NCI-H1694 treated with DMSO at 0.1 percent for 48 hours (cell line): ENCODE measurements around the gene SRRD.

Source experiments
- DNase-seq: peaks from one replicate; lab custom pipeline; 2025; lab: John Stamatoyannopoulos, UW

Gene SRRD

DNA sequence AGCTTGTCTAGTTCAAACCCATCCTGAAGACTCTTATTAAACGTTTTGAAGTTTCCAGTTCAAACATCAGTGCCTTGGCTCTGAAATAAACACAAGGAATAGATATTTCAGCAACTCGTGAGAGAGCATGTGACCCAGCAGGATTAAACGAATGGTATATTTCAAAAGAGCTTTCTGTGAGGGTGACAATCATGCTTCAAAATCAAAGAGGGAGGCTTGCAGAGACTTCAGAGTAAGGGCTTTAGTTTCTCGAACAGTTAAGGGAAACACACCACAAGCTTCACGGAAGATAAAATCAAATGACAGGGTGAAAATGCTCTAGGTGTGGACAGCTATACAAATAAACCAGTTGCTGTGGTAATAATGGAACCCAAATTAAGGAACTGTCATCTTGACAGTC, 1.5 kb upstream of the SRRD start:
- no peak for DNase-seq

DNA sequence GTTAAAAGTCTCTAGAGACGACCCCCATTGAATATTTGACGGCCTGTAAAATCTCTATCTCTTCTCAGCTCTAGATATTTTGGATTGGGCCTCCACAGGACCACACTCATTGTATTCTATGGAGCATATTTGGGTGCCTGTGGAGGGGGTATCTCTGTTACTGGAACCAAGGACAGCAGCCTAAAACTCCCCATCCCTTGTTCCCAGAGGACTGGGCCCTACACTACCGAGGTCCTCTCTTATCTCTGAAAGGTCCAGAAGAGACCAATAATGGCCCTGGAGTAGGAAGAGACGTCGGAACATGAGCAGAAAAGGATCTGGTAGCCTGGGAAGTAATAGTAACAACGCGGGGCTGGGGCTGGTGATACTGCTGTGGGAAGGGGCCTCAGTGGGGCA, 636 bp upstream of the SRRD start:
- no peak for DNase-seq

DNA sequence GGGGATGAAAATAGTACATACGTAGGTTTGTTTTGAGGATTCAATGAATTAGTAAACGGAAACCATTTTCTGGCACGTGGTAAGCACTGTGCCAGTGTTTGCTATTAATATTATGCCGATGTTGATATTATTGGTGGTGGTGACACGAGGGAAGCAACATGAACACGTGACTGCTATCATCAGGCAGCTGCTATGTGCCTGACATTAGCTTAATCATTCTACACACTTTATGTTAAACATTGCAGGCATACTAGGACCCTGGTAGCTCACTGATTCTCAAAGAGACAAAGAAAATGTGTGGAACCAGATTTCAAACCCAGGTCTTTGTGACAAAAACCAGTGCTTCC, 656 bp downstream of the SRRD start:
- DNase-seq = no peak

DNA sequence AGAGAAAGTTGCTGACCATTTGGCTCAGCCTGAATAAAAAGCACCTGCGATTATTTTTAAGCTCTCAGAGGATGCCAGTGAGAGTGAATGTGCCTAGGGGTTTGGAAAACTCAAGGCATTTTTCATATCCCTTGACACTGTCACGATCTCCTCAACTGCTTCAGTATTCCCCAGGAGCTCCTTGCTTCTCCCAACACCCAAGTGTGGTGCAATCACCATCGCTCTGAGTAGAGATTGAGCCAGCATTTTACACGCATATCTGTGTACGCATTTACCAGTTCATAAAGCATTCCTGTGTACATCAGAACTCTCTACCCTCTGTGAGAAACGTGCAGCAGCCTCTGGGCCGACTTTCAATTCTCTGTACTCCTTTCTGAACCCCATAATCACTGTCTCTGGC, 1.3 kb downstream of the SRRD start:
- no peak for DNase-seq

DNA sequence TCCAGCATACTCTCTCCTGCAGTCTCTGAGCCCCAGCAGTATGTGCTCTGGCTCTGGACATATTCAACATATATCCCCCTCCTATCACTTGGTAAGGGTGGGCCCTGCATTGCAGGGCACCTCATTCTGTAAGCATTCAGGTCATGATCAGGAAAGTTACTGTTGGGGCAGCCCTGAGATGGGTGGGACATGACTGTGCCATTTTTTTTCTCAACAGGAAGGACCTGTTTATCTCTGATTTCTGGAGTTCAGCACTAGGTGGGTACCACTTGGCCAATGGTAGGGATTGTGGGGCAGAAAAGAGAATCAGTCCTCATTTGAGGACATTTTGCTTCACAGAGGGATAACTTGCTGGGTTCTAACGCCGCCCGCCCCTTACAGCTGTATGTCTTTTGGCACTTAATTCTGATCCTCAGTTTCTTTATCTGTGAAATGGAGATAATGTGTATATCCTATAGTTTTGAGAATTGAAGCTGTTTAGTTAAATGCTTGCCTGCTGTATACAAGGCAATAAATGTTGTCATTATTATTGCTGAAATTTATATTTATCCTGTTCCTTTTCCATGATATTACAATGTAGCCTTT, 2.2 kb downstream of the SRRD start:
- no peak for DNase-seq

DNA sequence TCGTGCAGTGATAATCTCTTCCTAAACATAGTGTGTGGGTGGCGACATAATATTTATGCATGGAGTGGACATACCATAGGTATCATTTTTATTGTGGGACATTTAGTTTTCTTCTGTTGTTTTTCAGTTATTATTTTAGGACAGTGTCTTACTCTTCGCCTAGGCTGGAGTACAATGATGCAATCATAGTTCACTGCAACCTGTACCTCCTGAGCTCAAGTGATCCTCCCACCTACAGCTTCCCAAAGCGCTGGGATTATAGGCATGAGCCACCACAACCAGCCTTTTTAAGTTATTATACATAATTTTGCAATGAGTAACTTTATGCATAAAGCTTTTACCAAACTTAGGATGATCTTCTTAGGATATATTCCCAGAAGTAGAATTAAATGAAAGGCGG, 2.7 kb downstream of the SRRD start:
- no peak for DNase-seq

DNA sequence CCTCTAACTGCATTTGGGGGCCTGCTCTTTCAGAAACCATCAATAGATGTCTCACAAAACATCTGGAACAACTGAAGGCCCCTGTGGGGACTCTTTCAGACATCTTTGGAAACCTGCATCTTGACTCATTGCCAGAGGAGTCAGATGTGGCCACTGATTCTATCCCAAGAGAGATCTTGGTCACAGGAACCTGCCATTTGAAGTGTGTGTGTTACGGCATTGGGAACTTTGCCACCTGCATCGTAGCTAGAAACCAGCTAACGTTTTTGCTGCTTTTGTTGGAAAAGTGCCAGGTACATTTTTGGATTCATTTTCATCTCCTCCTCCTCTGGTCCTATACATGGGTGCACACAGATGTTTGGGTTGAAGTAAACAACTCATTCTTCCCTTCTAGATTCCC, 4.3 kb downstream of the SRRD start:
- no peak for DNase-seq

DNA sequence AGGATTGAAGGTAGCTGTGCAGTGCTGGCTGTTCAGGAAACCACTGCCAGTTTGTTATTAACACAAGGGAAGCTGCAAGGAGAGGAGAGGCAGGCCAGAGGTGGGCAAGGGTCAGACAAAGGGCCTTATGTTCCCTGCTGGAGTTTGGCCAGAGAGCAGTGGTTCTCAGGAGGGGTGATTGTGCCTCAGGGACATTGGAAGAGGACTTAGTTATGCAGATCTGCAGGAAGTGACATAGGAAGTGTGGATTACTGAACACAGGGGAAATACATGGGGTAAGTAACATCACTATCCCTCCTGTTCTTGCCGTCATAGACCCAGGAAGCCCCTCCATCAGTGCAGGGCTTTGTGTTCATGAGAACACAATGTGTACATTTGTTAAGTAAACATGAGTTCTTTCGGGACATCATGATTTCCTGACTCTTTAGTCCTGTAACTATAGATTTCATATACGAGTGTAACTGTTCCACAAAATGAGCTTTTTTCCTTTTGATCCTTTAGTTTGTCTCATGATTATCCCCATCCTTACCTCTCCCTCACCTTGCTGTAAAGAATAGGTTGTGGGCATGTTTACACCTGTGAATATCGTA, 5.9 kb downstream of the SRRD start:
- DNase-seq = no peak

DNA sequence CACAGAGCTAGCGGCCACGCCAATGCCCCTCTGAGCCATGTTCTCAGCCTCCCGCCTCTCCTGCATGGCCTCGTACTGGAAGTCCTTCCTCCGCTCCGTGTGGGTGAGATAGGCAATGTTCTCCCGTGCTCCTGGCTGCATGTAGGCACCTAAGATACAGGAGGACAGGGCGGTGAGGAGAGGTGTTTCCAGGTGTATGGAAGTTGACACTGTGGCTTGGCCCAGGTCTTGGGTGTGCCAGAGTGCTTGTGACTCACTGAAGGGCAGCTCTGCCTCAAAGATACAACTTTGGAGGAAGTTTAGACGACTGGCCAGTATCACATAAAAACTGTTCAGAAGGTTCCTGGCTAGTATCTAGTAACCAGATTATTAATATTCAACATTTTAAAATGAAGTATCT, 8.5 kb downstream of the SRRD start:
- no peak for DNase-seq

DNA sequence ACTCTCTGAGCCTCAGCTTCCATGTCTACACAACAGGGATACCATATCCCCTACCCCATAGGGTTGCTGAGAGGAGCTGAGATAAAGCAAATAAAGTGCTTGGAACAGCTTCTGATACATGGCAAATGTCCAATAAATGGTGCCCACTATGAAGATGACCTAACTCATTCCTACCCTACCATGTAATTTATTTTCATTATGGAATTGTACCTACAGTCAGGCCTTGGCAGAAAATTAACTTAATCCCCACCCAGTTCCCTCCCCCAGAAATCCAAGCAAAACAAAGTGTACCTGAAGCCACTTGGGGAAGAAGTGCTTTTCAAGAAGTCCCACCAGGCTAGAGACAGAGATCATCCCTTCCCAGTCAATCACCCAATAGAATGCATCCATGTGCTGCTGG, 10.8 kb downstream of the SRRD start:
- DNase-seq = no peak

DNA sequence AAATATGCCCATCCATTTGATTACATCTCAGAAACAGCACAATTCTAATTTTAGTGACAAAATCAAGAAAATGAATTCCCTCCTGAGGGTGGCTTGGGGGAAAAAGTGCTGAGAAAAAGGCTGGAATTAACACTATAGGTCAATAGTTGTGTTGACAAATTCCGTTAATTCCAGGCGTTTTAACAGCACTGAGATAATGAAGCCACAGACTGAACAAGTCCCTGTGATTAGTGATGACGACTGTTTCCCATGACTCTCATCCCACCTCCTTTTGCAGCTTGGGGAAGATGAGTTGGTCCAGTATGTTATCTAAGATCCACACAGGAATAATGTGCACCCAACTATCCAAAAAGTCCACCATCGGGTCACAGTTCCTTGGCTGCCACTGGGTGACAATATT, 12.8 kb downstream of the SRRD start:
- no peak for DNase-seq

DNA sequence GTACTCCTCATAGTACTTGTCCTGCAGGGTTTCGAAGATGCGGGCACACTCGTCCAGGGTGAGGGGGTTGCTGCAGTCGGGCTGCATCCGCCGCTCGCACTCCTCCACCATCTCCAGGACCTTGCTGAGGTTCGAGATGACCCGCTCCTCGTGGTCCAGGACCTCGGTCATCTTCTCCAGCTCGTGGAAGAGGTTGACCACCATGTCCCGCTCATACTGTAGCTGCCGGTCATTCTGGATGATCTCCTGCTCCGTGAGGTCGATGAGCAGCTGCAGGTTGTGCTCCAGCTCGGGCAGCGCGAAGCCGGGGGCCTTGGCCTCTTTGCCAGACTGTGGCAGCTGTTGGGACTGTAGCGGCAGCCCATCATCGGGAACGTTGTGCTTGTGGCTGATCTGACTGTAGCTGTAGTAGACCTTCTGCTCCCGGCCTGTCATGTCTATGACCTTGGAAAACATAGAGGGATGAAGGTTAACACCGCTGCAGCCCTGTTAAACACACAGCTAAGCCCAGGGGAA, 15.6 kb downstream of the SRRD start:
- no peak for DNase-seq

DNA sequence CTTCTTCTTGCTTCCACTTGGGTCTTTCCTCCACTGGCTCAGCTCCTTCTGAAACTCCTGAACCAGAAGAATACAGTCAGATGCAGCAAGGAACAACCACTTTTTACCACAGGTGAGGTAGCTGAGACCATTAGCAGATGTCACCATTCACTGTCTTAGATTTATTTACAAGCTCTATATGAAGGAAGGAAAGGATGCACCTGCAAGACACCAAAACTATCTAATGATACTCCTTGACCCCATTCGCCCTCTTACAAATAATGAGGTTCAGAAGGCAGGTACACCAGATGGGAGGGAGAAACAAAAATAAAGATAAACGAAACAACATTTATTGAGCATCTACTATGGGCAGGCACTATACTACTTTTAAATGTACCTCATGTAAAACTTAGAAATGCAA, 18.3 kb downstream of the SRRD start:
- DNase-seq = no peak

DNA sequence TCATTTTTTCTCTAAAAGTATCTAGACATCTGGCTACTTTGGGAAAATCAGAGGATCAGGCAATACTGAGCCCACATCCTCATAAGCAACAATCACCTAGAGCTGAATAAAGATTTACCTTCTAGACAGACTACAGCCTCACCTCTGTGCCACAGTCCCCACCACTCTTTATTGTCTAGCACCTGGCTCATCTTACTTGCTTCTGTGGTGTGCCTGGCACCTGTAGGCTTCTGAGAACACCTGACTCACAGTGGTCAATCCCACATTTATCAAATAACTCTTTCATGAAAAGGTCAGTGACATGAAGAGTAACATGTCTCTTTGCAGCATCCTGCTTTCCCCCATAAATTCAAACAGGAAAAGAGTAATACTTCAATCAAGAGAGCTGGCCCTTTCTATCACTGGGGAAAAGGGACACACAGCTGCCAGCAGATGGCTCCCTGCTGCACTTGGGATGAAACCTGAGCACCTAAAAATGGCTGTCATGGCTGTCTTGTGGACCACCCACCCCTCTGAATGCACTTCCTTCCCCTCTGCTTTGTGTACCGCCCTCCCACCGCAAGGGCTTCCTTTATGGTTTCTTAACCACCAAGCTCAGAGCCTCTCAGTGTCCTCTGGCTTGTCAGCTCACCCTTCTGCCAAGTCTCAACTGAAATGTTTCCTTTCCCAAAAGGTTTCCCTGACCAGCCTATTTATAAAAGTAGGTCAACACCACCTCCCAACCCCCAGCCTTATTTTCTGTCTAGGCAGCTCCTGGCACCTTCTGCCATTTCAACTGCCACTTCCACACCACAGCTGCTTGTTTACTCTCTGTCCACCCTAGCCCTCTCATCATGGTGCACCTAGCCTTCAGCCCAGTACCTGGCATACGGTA, 19.2 kb downstream of the SRRD start:
- DNase-seq = peak; percentile 16

DNA sequence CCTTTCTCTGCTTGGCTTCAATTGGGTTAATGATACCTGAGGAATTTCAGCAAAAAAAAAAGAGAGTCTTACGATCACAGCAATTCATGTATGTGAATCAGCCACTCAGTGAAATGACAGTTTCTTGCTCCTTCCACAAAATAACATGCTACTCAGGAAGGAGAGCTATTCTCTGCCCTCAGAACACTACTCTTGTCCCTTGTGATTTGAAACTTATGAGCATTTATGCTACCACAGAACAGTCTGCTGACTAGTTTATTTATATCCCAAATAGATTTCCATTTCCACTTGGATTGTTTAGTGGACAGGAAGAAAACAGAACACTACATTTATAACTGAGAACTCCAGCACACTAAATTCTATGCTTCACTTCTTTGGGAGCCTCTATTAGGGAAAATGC, 20.1 kb downstream of the SRRD start:
- DNase-seq = no peak

DNA sequence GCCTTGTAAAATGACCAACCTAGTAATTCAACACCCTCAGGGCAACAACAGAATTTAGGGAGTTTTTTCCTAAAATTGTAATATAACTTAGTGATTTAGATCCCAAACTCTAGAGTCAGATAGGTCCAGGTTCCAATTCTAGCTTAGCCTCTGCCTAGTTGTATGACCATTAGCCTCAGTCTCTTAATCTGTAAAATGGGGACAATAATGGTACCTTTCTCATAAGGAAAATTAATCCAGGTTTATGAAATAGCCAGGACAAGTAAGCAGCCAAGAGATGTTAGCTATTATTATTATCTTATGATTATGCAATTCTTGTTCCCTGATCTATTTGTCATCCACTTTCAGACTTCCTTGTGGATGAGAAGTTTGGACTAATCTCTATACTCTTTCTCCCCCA, 24.5 kb downstream of the SRRD start:
- no peak for DNase-seq

DNA sequence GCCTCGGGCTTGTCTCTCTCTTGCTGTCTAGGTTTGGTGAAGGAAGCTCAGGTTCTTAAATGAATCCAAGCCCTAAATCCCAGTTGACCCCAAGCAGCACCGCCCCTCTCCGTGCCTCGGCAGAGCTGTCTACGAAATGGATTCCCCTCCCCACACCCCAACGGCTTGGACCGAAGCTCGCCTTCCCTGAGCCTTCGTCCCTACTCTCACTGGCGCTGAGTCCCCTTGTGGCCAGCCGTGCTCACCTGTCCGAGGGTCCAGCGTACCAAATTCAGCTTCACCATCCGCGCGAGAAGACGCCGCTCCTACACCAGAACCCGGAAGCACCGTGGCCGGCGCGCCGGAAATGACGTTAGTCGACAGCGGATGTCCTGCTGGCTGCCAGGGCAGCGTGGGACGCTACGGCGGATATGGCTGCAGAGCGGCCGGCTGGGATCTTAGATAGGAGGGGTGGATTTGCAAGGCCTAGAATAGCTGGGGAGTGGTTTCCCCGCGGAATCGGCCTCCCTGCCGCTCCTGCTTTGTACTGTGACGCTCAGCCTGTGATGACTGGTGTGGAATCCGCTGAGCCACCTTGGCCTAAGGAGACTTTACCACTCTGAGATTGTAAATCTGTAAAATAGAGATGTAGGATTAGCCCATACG, 28.6 kb downstream of the SRRD start, which contains the start of gene TFIP11:
TSS of gene TFIP11 (minus strand) at position 325 of the 645 bp plus-strand sequence. CDS start 2,201 bp downstream, outside the sequence.
- DNase-seq = peak; percentile 60

DNA sequence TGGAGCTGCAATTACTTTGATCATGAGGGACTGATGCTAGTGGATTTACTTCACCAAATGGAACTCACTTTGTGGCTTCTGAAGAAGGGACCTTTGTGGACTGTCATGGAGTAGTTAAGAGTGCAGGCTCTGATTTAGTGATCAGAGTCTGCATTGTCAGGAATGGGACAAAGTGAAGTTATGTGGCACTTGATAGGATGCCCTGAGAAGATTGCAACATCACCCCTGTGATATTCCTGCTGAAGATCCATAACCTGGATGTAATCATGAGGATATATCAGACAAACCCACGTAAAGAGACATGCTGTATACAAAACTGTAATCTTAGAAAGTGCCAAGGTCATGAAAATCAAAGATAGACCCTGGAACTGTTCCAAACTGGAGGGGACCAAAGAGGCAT, 30.2 kb downstream of the SRRD start:
- DNase-seq = no peak

DNA sequence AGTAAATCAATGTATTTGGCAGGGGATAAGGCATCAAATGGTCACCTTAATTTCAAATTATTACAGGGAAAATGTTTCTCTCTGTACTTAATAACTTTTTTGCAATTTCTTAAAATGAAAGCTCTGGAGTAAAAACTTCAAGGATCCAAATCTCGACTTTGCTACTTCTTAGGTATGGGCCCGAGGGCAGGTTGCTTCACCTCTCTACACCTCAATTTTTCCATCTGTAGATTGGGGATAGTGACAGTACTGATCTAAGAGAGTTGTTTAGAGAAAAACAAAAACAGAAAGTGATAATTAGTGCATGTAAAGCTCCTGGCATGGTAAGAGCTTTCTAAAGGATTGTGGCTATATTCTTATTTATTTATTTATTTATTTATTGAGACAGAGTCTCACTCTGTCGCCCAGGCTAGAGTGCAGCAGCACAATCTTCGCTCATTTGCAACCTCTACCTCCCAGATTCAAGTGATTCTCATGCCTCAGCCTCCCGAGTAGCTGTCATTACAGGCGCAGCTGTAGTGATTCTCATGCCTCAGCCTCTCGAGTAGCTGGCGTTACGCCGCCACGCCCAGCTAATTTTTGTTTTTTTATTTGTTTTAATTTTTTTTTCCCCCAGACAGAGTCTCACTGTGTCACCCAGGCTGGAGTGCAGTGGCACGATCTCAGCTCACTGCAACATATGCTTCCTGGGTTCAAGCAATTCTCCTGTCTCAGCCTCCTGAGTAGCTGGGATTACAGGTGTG, 30.9 kb downstream of the SRRD start:
- no peak for DNase-seq

DNA sequence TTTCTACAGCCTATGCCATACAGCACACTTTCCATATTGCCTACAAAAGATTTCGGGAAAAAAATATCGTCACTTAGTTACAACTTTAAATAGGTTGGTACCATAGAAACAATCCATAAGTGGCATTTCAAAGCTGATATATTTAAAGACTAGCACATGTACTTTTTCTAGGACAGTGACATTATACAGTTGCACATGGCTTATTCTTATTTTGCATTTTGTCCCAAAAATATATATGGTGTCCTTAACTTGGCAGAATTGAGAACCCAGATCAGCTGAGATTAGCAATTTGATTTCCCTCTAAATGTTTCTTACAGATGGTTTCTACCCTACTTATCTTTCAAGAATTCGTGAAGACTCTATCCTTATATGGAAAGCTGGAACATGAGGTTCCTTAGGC, 32.3 kb downstream of the SRRD start:
- no peak for DNase-seq

DNA sequence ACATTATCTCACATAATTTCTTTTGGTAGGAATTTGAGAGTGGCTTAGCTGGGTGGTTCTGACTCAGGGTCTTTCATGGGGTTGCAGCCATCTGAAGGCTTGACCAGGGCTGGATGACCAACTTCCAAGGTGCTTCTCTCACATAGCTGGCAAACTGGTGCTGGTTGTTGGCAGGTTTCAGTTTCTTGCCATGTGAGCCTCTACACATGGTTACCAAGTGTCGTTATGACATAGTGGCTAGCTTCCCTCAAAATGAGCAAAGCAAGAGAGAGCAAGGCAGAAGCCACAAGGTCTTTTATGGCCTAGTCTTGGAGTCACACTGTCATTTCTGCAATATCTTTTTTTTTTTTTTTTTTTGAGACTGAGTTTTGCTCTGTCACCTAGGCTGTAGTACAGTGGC, 32.8 kb downstream of the SRRD start:
- DNase-seq = no peak

DNA sequence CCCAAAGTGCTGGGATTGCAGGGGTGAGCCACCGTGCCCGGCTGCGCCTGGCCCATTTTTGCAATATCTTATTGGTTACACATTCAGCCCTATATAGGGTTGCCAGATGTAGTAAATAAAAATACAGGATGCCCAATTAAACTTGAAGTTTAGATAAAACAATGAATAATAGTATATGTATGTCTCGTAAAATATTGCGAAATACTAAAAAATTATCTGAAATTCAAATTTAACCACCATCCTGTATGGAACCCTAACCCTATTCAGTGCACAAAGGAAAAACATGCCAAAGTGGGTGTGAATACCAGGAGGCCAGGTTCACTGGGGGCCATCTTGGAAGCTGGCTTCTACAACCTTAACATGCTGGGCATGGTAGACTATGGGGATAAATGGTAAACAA, 33.8 kb downstream of the SRRD start:
- no peak for DNase-seq
